ENCODE results near the gene KLHDC10. TPM values are rescaled to one million over a fixed set of nuclear protein-coding genes. Genes with fewer than 3 reads are reported as not detected.

The KLHDC10 gene
- total RNA-seq, 1 experiment from 2014 or later = 37.5 TPM

DNA sequence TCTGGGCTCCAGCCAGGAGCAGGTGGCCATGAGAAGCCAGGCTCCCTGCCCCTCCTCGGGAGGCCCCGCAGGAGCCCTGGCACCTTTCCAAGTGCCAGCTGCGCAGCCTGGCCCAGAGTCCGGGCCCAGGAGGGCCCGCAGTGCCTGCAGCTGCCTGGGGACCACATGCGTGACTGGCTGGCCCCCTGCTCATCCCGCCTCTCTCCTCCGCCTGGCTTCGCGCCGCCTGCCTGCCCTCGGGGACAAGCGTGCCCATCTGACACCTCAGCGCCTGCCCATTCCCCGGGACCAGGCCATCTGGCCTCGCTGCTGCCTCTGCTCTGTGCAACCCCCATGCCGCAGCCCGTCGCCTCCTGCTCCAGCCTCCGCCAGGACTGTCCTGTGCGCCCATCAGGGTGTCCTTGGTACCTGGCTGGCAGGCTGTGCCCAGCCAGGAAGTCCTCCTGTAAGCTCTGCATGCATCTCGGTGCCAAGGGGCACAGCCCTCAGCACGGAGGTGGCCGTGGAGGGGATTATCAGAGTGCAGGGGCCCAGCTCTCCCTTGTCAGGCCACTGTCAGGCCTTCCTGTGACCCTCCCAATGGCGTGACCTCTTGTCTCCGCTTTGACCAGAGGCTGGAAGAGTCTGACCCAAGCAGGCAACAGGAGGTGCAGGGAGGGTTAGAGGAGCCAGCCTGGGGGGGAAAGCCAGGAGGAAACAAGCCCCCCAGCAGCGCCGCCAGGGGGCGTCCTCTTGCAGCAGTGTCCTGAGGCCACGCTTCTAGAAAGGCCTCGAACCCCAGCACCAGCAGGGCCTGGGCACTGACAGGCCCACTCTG lies 84.4 kb downstream of the KLHDC10 start:
- Histone ChIP-seq H3K9me3 (ENCODE audit: low read depth, low read length, poor library complexity, severe bottlenecking) (no peaks in the 10 kb centered on the region), H3K27me3 (replicated peaks; ENCODE audit: insufficient read depth, low read depth, low read length, poor library complexity) (no peaks in the 10 kb centered on the region), H3K4me3 (ENCODE audit: low read depth, low read length, poor library complexity, severe bottlenecking) (no peak overlapping the region), H3K4me1 (ENCODE audit: insufficient read depth, low read length, poor library complexity, severe bottlenecking) (no peaks in the 10 kb centered on the region), H3K36me3 (ENCODE audit: insufficient read depth, low read length, poor library complexity, severe bottlenecking) (peaks cover under 1% of the 10 kb centered on the region), H3K27ac (ENCODE audit: low read depth, low read length, poor library complexity, severe bottlenecking) (no peak overlapping the region)
- POLR2A ChIA-PET (ENCODE audit: low non-redundant PET) = no interaction called here
- DNase-seq (ENCODE audit: low spot score) = peak; percentile 46
- no TSS peak for BruUV-seq (replicated peaks)
- intact Hi-C loops (cut with micrococcal nuclease; ENCODE audit: unreplicated experiment) = no loop called here
- no peak for TF ChIP-seq EZH2 (IDR thresholded peaks at IDR 0.05; ENCODE audit: borderline replicate concordance, low read depth, low read length, poor library complexity, severe bottlenecking)
- TF ChIP-seq, protein P1, sequence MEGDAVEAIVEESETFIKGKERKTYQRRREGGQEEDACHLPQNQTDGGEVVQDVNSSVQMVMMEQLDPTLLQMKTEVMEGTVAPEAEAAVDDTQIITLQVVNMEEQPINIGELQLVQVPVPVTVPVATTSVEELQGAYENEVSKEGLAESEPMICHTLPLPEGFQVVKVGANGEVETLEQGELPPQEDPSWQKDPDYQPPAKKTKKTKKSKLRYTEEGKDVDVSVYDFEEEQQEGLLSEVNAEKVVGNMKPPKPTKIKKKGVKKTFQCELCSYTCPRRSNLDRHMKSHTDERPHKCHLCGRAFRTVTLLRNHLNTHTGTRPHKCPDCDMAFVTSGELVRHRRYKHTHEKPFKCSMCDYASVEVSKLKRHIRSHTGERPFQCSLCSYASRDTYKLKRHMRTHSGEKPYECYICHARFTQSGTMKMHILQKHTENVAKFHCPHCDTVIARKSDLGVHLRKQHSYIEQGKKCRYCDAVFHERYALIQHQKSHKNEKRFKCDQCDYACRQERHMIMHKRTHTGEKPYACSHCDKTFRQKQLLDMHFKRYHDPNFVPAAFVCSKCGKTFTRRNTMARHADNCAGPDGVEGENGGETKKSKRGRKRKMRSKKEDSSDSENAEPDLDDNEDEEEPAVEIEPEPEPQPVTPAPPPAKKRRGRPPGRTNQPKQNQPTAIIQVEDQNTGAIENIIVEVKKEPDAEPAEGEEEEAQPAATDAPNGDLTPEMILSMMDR (conservative IDR thresholded peaks at IDR 0.05; ENCODE audit: low read depth, low read length) = 0 out of 2 replicates have a peak, but pooled peaks have one; percentile 15
- CTCF ChIA-PET = no interaction called here

GRCh38 chr7:130156140-130156539 lies 85.8 kb downstream of the KLHDC10 start:
- intact Hi-C loops (cut with micrococcal nuclease; ENCODE audit: unreplicated experiment) = no loop called here
- TF ChIP-seq, protein P1 (conservative IDR thresholded peaks at IDR 0.05; ENCODE audit: low read depth, low read length) = no peak
- TF ChIP-seq EZH2 (IDR thresholded peaks at IDR 0.05; ENCODE audit: borderline replicate concordance, low read depth, low read length, poor library complexity, severe bottlenecking) = no peak
- no peak for DNase-seq (ENCODE audit: low spot score)
- CTCF ChIA-PET = no interaction called here
- Histone ChIP-seq H3K9me3 (ENCODE audit: low read depth, low read length, poor library complexity, severe bottlenecking) (no peaks in the 10 kb centered on the region), H3K4me3 (ENCODE audit: low read depth, low read length, poor library complexity, severe bottlenecking) (no peak overlapping the region), H3K27ac (ENCODE audit: low read depth, low read length, poor library complexity, severe bottlenecking) (no peak overlapping the region), H3K4me1 (ENCODE audit: insufficient read depth, low read length, poor library complexity, severe bottlenecking) (no peaks in the 10 kb centered on the region), H3K36me3 (ENCODE audit: insufficient read depth, low read length, poor library complexity, severe bottlenecking) (peaks cover 11% of the 10 kb centered on the region), H3K27me3 (replicated peaks; ENCODE audit: insufficient read depth, low read depth, low read length, poor library complexity) (no peaks in the 10 kb centered on the region)
- POLR2A ChIA-PET (ENCODE audit: low non-redundant PET) = no interaction called here
- no TSS peak for BruUV-seq (replicated peaks)

DNA sequence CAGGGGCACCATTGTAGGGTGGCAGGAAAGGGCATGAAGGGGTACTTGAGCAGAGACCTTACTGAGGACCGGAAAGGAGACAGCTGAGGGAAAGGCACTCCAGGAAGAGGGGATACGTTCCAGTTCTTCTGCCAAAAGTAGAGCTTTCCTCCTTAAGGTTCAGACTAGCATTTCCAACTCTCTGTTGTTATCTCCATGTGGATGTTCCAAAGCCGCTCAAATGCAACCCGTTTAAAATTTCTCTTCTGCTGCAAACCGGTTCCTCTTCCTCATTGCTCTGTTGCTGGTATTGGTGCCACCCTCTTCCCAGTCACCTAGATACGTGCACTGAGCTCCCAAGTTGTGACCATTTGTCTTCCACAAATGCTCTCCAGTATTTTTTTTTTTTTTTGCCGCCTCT lies 87.4 kb downstream of the KLHDC10 start:
- no peaks in the 10 kb centered on the region for H3K4me1 ChIP-seq (ENCODE audit: insufficient read depth, low read length, poor library complexity, severe bottlenecking)
- no peak for TF ChIP-seq EZH2 (IDR thresholded peaks at IDR 0.05; ENCODE audit: borderline replicate concordance, low read depth, low read length, poor library complexity, severe bottlenecking)
- TF ChIP-seq, protein P1 (conservative IDR thresholded peaks at IDR 0.05; ENCODE audit: low read depth, low read length) = no peak
- CTCF ChIA-PET = no interaction called here
- BruUV-seq (replicated peaks) = no TSS peak
- intact Hi-C loops (cut with micrococcal nuclease; ENCODE audit: unreplicated experiment) = no loop called here
- peaks cover 17% of the 10 kb centered on the region for H3K36me3 ChIP-seq (ENCODE audit: insufficient read depth, low read length, poor library complexity, severe bottlenecking)
- no peak overlapping the region for H3K27ac ChIP-seq (ENCODE audit: low read depth, low read length, poor library complexity, severe bottlenecking)
- no peaks in the 10 kb centered on the region for H3K27me3 ChIP-seq (replicated peaks; ENCODE audit: insufficient read depth, low read depth, low read length, poor library complexity)
- POLR2A ChIA-PET (ENCODE audit: low non-redundant PET) = no interaction called here
- no peak for DNase-seq (ENCODE audit: low spot score)
- no peak overlapping the region for H3K4me3 ChIP-seq (ENCODE audit: low read depth, low read length, poor library complexity, severe bottlenecking)
- no peaks in the 10 kb centered on the region for H3K9me3 ChIP-seq (ENCODE audit: low read depth, low read length, poor library complexity, severe bottlenecking)
